ENCODE measurements around the gene NUPR2.

GRCh38 chr7:56106108-56107073 is 9.8 kb downstream of the NUPR2 start, which contains the start of gene CHCHD2:
- TF ChIP-seq EZH2phosphoT487 (IDR thresholded peaks at IDR 0.05; ENCODE audit: insufficient read depth, low read depth): no peak
- no peak for TF ChIP-seq EZH2 (IDR thresholded peaks at IDR 0.05; ENCODE audit: insufficient read depth, poor library complexity, severe bottlenecking)
